IMR-90 (cell line): ENCODE results near the gene CPSF7. TPM values are rescaled to one million over a fixed set of nuclear protein-coding genes. Genes with fewer than 3 reads are reported as not detected.

Experiments
- ATAC-seq: fragments of 200-7000 bp; cut with Tn5 transposase; 2 replicates; pipeline ENCODE4 v1.9.1; 2020; ENCODE audit warnings: low read depth, mild to moderate bottlenecking, moderate library complexity
- BruUV-seq: library from RNA; stranded (reverse); fragments of 400-500 nt; replicated peaks from 2 replicates; lab custom pipeline; 2021; lab: Mats Ljungman, UMichigan
- CTCF ChIA-PET: fragments of 300-600 bp; formaldehyde crosslinking; extraction: SDS; loops from one replicate; lab custom pipeline; 2021; ENCODE audit warnings: antibody characterized with exemption; lab: Yijun Ruan, JAX
- POLR2A ChIA-PET: fragments of 300-600 bp; sonication (Branson Sonifier 250); formaldehyde crosslinking; loops from one replicate; lab custom pipeline; 2022; ENCODE audit warnings: antibody characterized with exemption; ENCODE audit not compliant: unreplicated experiment; lab: Charles Lee
- DNase-seq: peaks from one replicate; pipeline ENCODE4 v3.0.0; 2013
- H2AFZ ChIP-seq: replicated peaks from 2 replicates; pipeline ENCODE3; 2013; ENCODE audit warnings: low read length, mild to moderate bottlenecking; ENCODE audit not compliant: poor library complexity
- H2AK5ac ChIP-seq: 2 replicates; pipeline ENCODE4 v1.6.1; 2013; ENCODE audit warnings: low read depth, low read length, inconsistent platforms
- H2AK9ac ChIP-seq: replicated peaks from 2 replicates; pipeline ENCODE3; 2013; ENCODE audit warnings: mild to moderate bottlenecking, low read depth, low read length, moderate library complexity; ENCODE audit not compliant: poor library complexity
- H2BK120ac ChIP-seq: 2 replicates; pipeline ENCODE4 v1.6.1; 2013; ENCODE audit warnings: low read depth, low read length, inconsistent platforms
- H2BK15ac ChIP-seq: 3 replicates; pipeline ENCODE4 v1.6.1; 2013; ENCODE audit warnings: low read depth, low read length, inconsistent platforms
- H2BK20ac ChIP-seq: 2 replicates; pipeline ENCODE4 v1.6.1; 2013; ENCODE audit warnings: low read depth, mild to moderate bottlenecking, inconsistent platforms, low read length, moderate library complexity
- H2BK5ac ChIP-seq: 2 replicates; pipeline ENCODE4 v1.6.1; 2013; ENCODE audit warnings: mild to moderate bottlenecking, low read depth, low read length, inconsistent platforms; ENCODE audit not compliant: poor library complexity, severe bottlenecking
- H3K14ac ChIP-seq: replicated peaks from 2 replicates; pipeline ENCODE4 v1.6.1; 2013; ENCODE audit warnings: low read depth, low read length, inconsistent platforms
- H3K18ac ChIP-seq: 2 replicates; pipeline ENCODE4 v1.6.1; 2013; ENCODE audit warnings: low read depth, low read length, control low read depth
- H3K23ac ChIP-seq: 2 replicates; pipeline ENCODE4 v1.6.1; 2013; ENCODE audit warnings: low read depth, low read length, inconsistent platforms
- H3K27ac ChIP-seq: 2 replicates; pipeline ENCODE4 v1.5.1; 2013; ENCODE audit warnings: mild to moderate bottlenecking, control low read depth, low read length; ENCODE audit not compliant: insufficient read depth
- H3K27me3 ChIP-seq: 2 replicates; pipeline ENCODE4 v1.6.1; 2013; ENCODE audit warnings: low read length; ENCODE audit not compliant: control insufficient read depth, insufficient read depth
- H3K36me3 ChIP-seq: 2 replicates; pipeline ENCODE4 v1.6.1; 2013; ENCODE audit warnings: low read length, mixed read lengths; ENCODE audit not compliant: control insufficient read depth, insufficient read depth
- H3K4ac ChIP-seq: 2 replicates; pipeline ENCODE4 v1.6.1; 2013; ENCODE audit warnings: low read depth, low read length, inconsistent platforms
- H3K4me1 ChIP-seq: 2 replicates; pipeline ENCODE4 v1.6.1; 2013; ENCODE audit warnings: low read length, mixed read lengths; ENCODE audit not compliant: control insufficient read depth, insufficient read depth
- H3K4me2 ChIP-seq: 2 replicates; pipeline ENCODE4 v1.6.1; 2013; ENCODE audit warnings: low read depth, mild to moderate bottlenecking, control low read depth, low read length, moderate library complexity
- H3K4me3 ChIP-seq: 2 replicates; pipeline ENCODE4 v1.5.1; 2013; ENCODE audit warnings: low read depth, mild to moderate bottlenecking, control low read depth, low read length, moderate library complexity; ENCODE audit not compliant: insufficient read depth
- H3K56ac ChIP-seq: 2 replicates; pipeline ENCODE4 v1.6.1; 2013; ENCODE audit warnings: low read length, inconsistent platforms; ENCODE audit not compliant: insufficient read depth; ENCODE audit errors: extremely low read depth
- H3K79me1 ChIP-seq, 2 experiments: 2 replicates each; pipeline ENCODE4 v1.6.1; 2013; ENCODE audit warnings: low read length in 2 of 2, inconsistent platforms in 1 of 2, low read depth in 1 of 2
- H3K9ac ChIP-seq: 2 replicates; pipeline ENCODE4 v1.6.1; 2013; ENCODE audit warnings: low read depth, low read length, control low read depth
- H3K9me1 ChIP-seq: 2 replicates; pipeline ENCODE4 v1.6.1; 2013; ENCODE audit warnings: low read length, inconsistent platforms; ENCODE audit not compliant: insufficient read depth
- H3K9me3 ChIP-seq: 2 replicates; pipeline ENCODE4 v1.6.1; 2013; ENCODE audit warnings: low read length; ENCODE audit not compliant: control insufficient read depth, insufficient read depth
- H4K20me1 ChIP-seq: 2 replicates; pipeline ENCODE4 v1.6.1; 2013; ENCODE audit warnings: low read length, inconsistent platforms; ENCODE audit not compliant: insufficient read depth
- H4K5ac ChIP-seq: 2 replicates; pipeline ENCODE4 v1.6.1; 2013; ENCODE audit warnings: mild to moderate bottlenecking, low read depth, low read length, control low read depth
- H4K8ac ChIP-seq, 2 experiments: 2 replicates each; pipeline ENCODE4 v1.6.1; 2013; ENCODE audit warnings: low read depth in 2 of 2, low read length in 2 of 2, control low read depth in 1 of 2, inconsistent platforms in 1 of 2
- H4K91ac ChIP-seq: 2 replicates; pipeline ENCODE4 v1.6.1; 2013; ENCODE audit warnings: low read depth, low read length, inconsistent platforms; ENCODE audit not compliant: insufficient read depth
- CTCF ChIP-seq: conservative IDR thresholded peaks from 2 replicates; pipeline ENCODE4 v1.5.1; 2012; ENCODE audit warnings: mild to moderate bottlenecking, low read depth, low read length, improper control_type of control experiment
- RCOR1 ChIP-seq: IDR thresholded peaks from 2 replicates; pipeline ENCODE4 v1.6.1; 2012; ENCODE audit warnings: mild to moderate bottlenecking, low read length, improper control_type of control experiment; ENCODE audit not compliant: insufficient replicate concordance
- USF2 ChIP-seq: fragments of 150-350 bp; IDR thresholded peaks from 2 replicates; pipeline ENCODE4 v1.6.1; 2017; ENCODE audit warnings: mild to moderate bottlenecking, antibody characterized with exemption, low read length, low read depth
- WGBS, 2 experiments: methylation state at CpG; one replicate each; pipeline versions ENCODE4 v1.1.5 to v1.1.7; 2013; ENCODE audit warnings: missing lambda C conversion rate in 2 of 2; ENCODE audit not compliant: insufficient read length in 1 of 2; ENCODE audit errors: extremely low coverage in 2 of 2; 5-methylcytosine and 5-hydroxymethylcytosine counted together
- dilution Hi-C: fragments of 300-500 bp; cut with HindIII; formaldehyde crosslinking; loops from one replicate; pipeline ENCODE4 v1.14.3; 2018; ENCODE audit warnings: low sequenced_read_pairs; ENCODE audit not compliant: unreplicated experiment
- in situ Hi-C: fragments of 300-500 bp; cut with MboI; formaldehyde crosslinking; loops from 3 replicates; pipeline ENCODE4 v1.14.3; 2019; ENCODE audit warnings: low sequenced_read_pairs, inconsistent platforms, mixed read lengths
- intact Hi-C: fragments of 100-400 bp; cut with micrococcal nuclease; formaldehyde crosslinking; loops from 2 replicates; pipeline ENCODE4 v1.10.0; 2022
- polyA plus RNA-seq, 3 experiments: library from polyadenylated mRNA; depleted of rRNA; stranded (reverse); fragments of >200 nt; gene quantifications; 2 replicates each; pipeline ENCODE4 v1.2.3, GENCODE V29; 2012; ENCODE audit warnings: low replicate concordance in 1 of 3
- total RNA-seq: library from RNA; depleted of rRNA; stranded (reverse); fragments of >200 nt; gene quantifications from 2 replicates; pipeline ENCODE4 v1.2.3, GENCODE V29; 2012

Gene CPSF7
- total and polyA plus RNA-seq, 2 of the 4 experiments (the other 2 are of a cell fraction): 9.5 to 55.2 TPM

GRCh38 chr11:61447601-61448551, 18.1 kb upstream of the CPSF7 start:
- peaks cover 46% of the 10 kb centered on the region for H4K20me1 ChIP-seq
- no peaks in the 10 kb centered on the region for H3K9me3 ChIP-seq
- in situ Hi-C loops (loop anchor here (5.0 kb wide), 1 partner anchor 189 kb away; no protein-coding TSS in a partner anchor), dilution Hi-C loops (no loop called here), intact Hi-C loops (no loop called here)
- H2AK5ac ChIP-seq: no peak overlapping the region
- no peak overlapping the region for H3K18ac ChIP-seq
- H3K36me3 ChIP-seq: peaks cover 42% of the 10 kb centered on the region
- no peak overlapping the region for H3K4ac ChIP-seq
- H4K8ac ChIP-seq: no peak overlapping the region
- no peak overlapping the region for H2AK9ac ChIP-seq
- no peak overlapping the region for H2BK5ac ChIP-seq
- H3K79me1 ChIP-seq: peaks cover 24 to 73% of the 10 kb centered on the region in 2 experiments
- peaks cover 11% of the 10 kb centered on the region; the same call in 1 of the 2 replicates for H3K9me1 ChIP-seq
- no peak overlapping the region for H3K27ac ChIP-seq
- no peak overlapping the region for H2AFZ ChIP-seq
- no TSS peak for BruUV-seq
- H3K9ac ChIP-seq: no peak overlapping the region
- ATAC-seq (no peak), DNase-seq (peak; percentile 50)
- ChIA-PET POLR2A (no interaction called here), CTCF (interaction anchor here (0.7 to 3.4 kb wide), 4 partner anchors 13 to 190 kb away, joined by 3 to 27 read pairs (median 12); no protein-coding TSS in a partner anchor)
- no peak overlapping the region for H4K5ac ChIP-seq
- no peak overlapping the region for H2BK15ac ChIP-seq
- no peak overlapping the region; the same call in 1 of the 2 replicates for H3K14ac ChIP-seq
- H3K4me2 ChIP-seq: no peak overlapping the region
- H4K91ac ChIP-seq: no peak overlapping the region
- H3K4me3 ChIP-seq: no peak overlapping the region
- no peak overlapping the region for H2BK120ac ChIP-seq
- whole genome bisulfite sequencing, 2 experiments: no CpG with 5 or more reads among the region's 12 CpGs
- TF ChIP-seq CTCF: no peak
- peak; percentile 91 for TF ChIP-seq RCOR1
- no peak for TF ChIP-seq USF2
- H3K4me1 ChIP-seq: peaks cover 8% of the 10 kb centered on the region
- no peak overlapping the region for H2BK20ac ChIP-seq
- H3K27me3 ChIP-seq: no peaks in the 10 kb centered on the region
- H3K23ac ChIP-seq: no peak overlapping the region
- no peak overlapping the region for H3K56ac ChIP-seq
